ENCODE data around the gene MAPK11. TPM values are rescaled to one million over a fixed set of nuclear protein-coding genes. Genes with fewer than 3 reads are reported as not detected.
A peak's percentile ranks its signal among the peaks of the same experiment; 100 is the strongest.

Gene MAPK11
- total and polyA plus RNA-seq, 10 of the 15 experiments (the other 5 are each of a cell fraction or from before 2014, with no cell fraction given): 0.05 to 12.8 (median 3.7) TPM

- peak; percentile 80 for TF ChIP-seq NKRF (conservative IDR thresholded peaks at IDR 0.05)
- no peak for TF ChIP-seq ZNF622 (IDR thresholded peaks at IDR 0.05)
- TF ChIP-seq PRDM15 (CRISPR knock-in tag; IDR thresholded peaks at IDR 0.05): no peak
- no peak for TF ChIP-seq CHD4 (IDR thresholded peaks at IDR 0.05)
- no peak for TF ChIP-seq PAX5 (IDR thresholded peaks at IDR 0.05; ENCODE audit: borderline replicate concordance, low read depth, low read length)
- no peak for TF ChIP-seq CEBPZ (IDR thresholded peaks at IDR 0.05; ENCODE audit: low read depth, low read length)
- no peak for TF ChIP-seq TCF7 (IDR thresholded peaks at IDR 0.05; ENCODE audit: borderline replicate concordance)
- no peak for TF ChIP-seq HCFC1 (IDR thresholded peaks at IDR 0.05; ENCODE audit: low read length)
- TF ChIP-seq ZNF592 (IDR thresholded peaks at IDR 0.05): no peak
- no peak for TF ChIP-seq SUPT20H (IDR thresholded peaks at IDR 0.05; ENCODE audit: borderline replicate concordance, control insufficient read depth, low read depth, low read length)
- no peak for TF ChIP-seq PAX8 (IDR thresholded peaks at IDR 0.05)
- TF ChIP-seq IRF4 (IDR thresholded peaks at IDR 0.05; ENCODE audit: low read depth, low read length): no peak
- no peak; the same call in 1 of the 2 replicates for TF ChIP-seq SIN3A (IDR thresholded peaks at IDR 0.05; ENCODE audit: low read depth, low read length)
- no peak for TF ChIP-seq POLR2AphosphoS2 (IDR thresholded peaks at IDR 0.05; ENCODE audit: low read depth, low read length)
Measured at GRCh38 chr22:50306753-50307749, 36.9 kb upstream of the MAPK11 start, which contains the start of gene PLXNB2 (continued).

All from GM12878 (cell line).